Heart right ventricle (tissue), 16 donors: ENCODE measurements around the gene ARRDC4. TPM values are rescaled to one million over a fixed set of nuclear protein-coding genes. Genes with fewer than 3 reads are reported as not detected.
"Not testable (repeated sequence)": the region's sequence is repeated elsewhere in the genome, so short reads cannot be mapped to it uniquely, and the experiment has no call there.

Experiments used
- ATAC-seq, 8 donors: fragments of 200-7000 bp; cut with Tn5 transposase; one replicate each; pipeline ENCODE4 v1.9.1; 2020; ENCODE audit warnings: mild to moderate bottlenecking in 8 of 8, moderate library complexity in 8 of 8, moderate number of reproducible peaks in 1 of 8
- DNase-seq, 2 donors: peaks; one replicate each; pipeline ENCODE4 v3.0.0-alpha.2; 2020
- H3K27ac ChIP-seq, 10 donors: fragments of 200-600 bp; sonication (generic) in 2 of 10; one replicate each; pipeline versions ENCODE4 v1.5.0 to v1.8.0; 2020 to 2022; ENCODE audit warnings: mild to moderate bottlenecking in 3 of 10
- H3K27me3 ChIP-seq, 7 donors: fragments of 200-600 bp; one replicate each; pipeline ENCODE4 v1.8.0; 2021 to 2022; ENCODE audit warnings: mild to moderate bottlenecking in 2 of 7
- H3K36me3 ChIP-seq, 9 donors: fragments of 200-600 bp; sonication (generic) in 1 of 9; one replicate each; pipeline versions ENCODE4 v1.5.0 to v1.8.0; 2020 to 2022; ENCODE audit warnings: mild to moderate bottlenecking in 2 of 9
- H3K4me1 ChIP-seq, 9 donors: fragments of 200-600 bp; sonication (generic) in 1 of 9; one replicate each; pipeline versions ENCODE4 v1.5.0 to v1.8.0; 2020 to 2022; ENCODE audit warnings: mild to moderate bottlenecking in 4 of 9
- H3K4me3 ChIP-seq, 10 donors: fragments of 200-600 bp; sonication (generic) in 2 of 10; one replicate each; pipeline versions ENCODE4 v1.5.0 to v1.8.0; 2020 to 2022; ENCODE audit warnings: mild to moderate bottlenecking in 7 of 10, moderate library complexity in 2 of 10
- H3K9me3 ChIP-seq, 11 donors: fragments of 200-600 bp in 10 of 11; sonication (generic) in 2 of 11; one replicate each; pipeline versions ENCODE4 v1.5.0 to v1.8.0; 2013 to 2022; ENCODE audit warnings: mild to moderate bottlenecking in 2 of 11, control low read depth in 1 of 11, moderate library complexity in 1 of 11
- CTCF ChIP-seq, 9 donors: fragments of 200-600 bp; sonication (generic) in 2 of 9; IDR thresholded peaks; one replicate each; pipeline versions ENCODE4 v1.5.0 to v1.8.0; 2021 to 2022; ENCODE audit warnings: antibody characterized with exemption in 9 of 9, mild to moderate bottlenecking in 5 of 9, moderate library complexity in 1 of 9
- WGBS, 2 donors: extraction: QIAGEN DNeasy Blood & Tissue Kit; methylation state at CpG; one replicate each; pipeline ENCODE4 v1.1.7; 2013; ENCODE audit warnings: inconsistent platforms in 1 of 2; 5-methylcytosine and 5-hydroxymethylcytosine counted together
- intact Hi-C, 10 donors: fragments of 100-400 bp; cut with DNase I; formaldehyde crosslinking; loops; one replicate each; pipeline versions ENCODE4 v1.11.1 to v1.14.2; 2022
- polyA plus RNA-seq, 2 donors: library from polyadenylated mRNA; stranded (reverse); fragments of 200-250 nt; gene quantifications; one replicate each; pipeline ENCODE4 v1.2.3, GENCODE V29; 2013
- total RNA-seq, 10 donors: library from RNA; stranded (reverse); fragmentation: NEBNext Ultra II Directional in 3 of 10; extraction: Animal tissue kit (Norgen Biotek cat#: 25700) in 3 of 10; gene quantifications; one replicate each; pipeline versions ENCODE4 v1.2.1 to v1.2.4, GENCODE V29; 2021 to 2023
- donor health status: Arrhythmogenic right ventricular cardiomyopathy.
- donor health status: ischemic (EF 13 %, LVEDD 7.1; RV severe dilation, severe dysfunction).
- donor health status: healthy with polysubstance abuse.
- donor health status: DM: no; HTN: yes; CAD: no.
- donor health status: DM: no; HTN: no; CAD: no.
- donor health status: ischemic (EF 25% LVEDD 6.9; RV normal size, moderate dysfunction).
- donor health status: ischemic (EF 25% LVEDD 5.7; RV mildly dilated, moderate dysfunction).
- donor health status: healthy.
- donor health status: DM: yes; HTN: yes; CAD: no.
- donor health status: Ischemic cardiomyopathy.
- donor health status: ischemic (EF 35%, LVEDD 5.7; RV mildly dilated, moderate dysfunction).
- donor health status: nonischemic (EF 11% LVEDD 7.7; RV severe dilation, severe dysfunction).
- donor health status: DM: yes; HTN: yes; CAD: no.
- donor health status: PGD.
- donor health status: ischemic (EF 29% LVEDD 5.4; RV normal size, mild dysfunction).
- donor health status: nonischemic (EF 23%, LVEDD 6.1; RV moderate dilation, normal function).

Gene ARRDC4
- total and polyA plus RNA-seq, 12 donors: 8.2 to 26.4 (median 14.5) TPM

GRCh38 chr15:97981758-97982157, 21.3 kb downstream of the ARRDC4 start:
- H3K36me3 ChIP-seq: no peaks in the 10 kb centered on the region
- H3K27ac ChIP-seq: no peak overlapping the region
- DNase-seq (no peak), ATAC-seq (peak in 4 of 8 donors; percentile 44 to 59 (median 49))
- peaks cover 0 to 14% (median 0%) of the 10 kb centered on the region in 9 donors for H3K4me1 ChIP-seq
- TF ChIP-seq CTCF (IDR thresholded peaks at IDR 0.05): no peak
- H3K4me3 ChIP-seq: no peak overlapping the region
- WGBS, 2 donors: 69 to 71% methylated on average over 1 of the region's 1 CpG
- H3K27me3 ChIP-seq: peaks cover 0 to 4% (median 0%) of the 10 kb centered on the region in 7 donors
- intact Hi-C loops: loop anchor here in 1 of 10 donors (10.0 kb wide), 1 partner anchor 57 kb away; no protein-coding TSS in a partner anchor
- H3K9me3 ChIP-seq: peaks cover 0 to 9% (median under 1%) of the 10 kb centered on the region in 11 donors

DNA sequence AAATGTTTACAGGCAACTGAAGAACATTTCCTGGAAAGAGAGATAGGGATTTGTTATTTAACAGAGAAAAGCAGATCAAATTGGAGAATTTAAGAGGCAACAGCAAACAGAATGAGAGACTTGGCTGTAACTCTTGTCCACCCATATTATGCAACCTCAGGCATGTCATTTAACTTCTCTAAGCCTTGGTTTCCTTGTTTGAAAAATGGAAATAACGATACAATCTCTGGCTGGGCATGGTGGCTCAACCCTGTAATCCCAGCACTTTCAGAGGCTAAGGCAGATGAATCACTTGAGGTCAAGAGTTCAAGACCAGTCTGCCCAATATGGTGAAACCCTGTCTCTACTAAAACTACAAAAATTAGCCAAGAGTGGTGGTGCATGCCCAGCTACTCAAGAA, 23.7 kb downstream of the ARRDC4 start:
- ATAC-seq (no peak), DNase-seq (no peak)
- 70 to 74% methylated on average over 1 of the region's 1 CpG for WGBS, 2 donors
- intact Hi-C loops: loop anchor here in 1 of 10 donors (10.0 kb wide), 1 partner anchor 59 kb away; no protein-coding TSS in a partner anchor
- H3K27ac ChIP-seq: no peak overlapping the region
- peaks cover 0 to 7% (median 0%) of the 10 kb centered on the region in 9 donors for H3K4me1 ChIP-seq
- H3K9me3 ChIP-seq: peaks cover 0 to 16% (median 3%) of the 10 kb centered on the region in 11 donors
- H3K36me3 ChIP-seq: no peaks in the 10 kb centered on the region
- H3K27me3 ChIP-seq: peaks cover 0 to 4% (median 0%) of the 10 kb centered on the region in 7 donors
- no peak overlapping the region for H3K4me3 ChIP-seq
- TF ChIP-seq CTCF (IDR thresholded peaks at IDR 0.05): no peak

DNA sequence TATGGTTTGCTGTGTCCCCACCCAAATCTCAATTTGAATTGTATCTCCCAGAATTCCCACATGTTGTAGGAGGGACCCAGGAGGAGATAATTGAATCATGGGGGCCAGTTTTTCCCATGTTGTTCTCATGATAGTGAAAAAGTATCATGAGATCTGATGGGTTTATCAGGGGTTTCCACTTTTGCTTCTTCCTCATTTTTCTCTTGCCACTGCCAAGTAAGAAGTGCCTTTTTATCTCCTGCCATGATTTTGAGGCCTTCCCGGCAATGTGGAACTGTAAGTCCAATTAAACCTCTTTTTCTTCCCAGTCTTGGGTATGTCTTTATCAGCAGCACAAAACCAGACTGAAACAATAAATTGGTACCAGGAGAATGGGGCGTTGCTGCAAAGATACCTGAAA, 25.5 kb downstream of the ARRDC4 start:
- WGBS, 2 donors: 64 to 88% methylated on average over 2 of the region's 2 CpGs
- not testable (repeated sequence) for H3K4me1 ChIP-seq, H3K27me3 ChIP-seq, ATAC-seq, DNase-seq, H3K4me3 ChIP-seq, H3K36me3 ChIP-seq, H3K27ac ChIP-seq
- intact Hi-C loops: loop anchor here in 1 of 10 donors (10.0 kb wide), 1 partner anchor 61 kb away; no protein-coding TSS in a partner anchor
- peaks cover 0 to 16% (median 3%) of the 10 kb centered on the region in 11 donors for H3K9me3 ChIP-seq

DNA sequence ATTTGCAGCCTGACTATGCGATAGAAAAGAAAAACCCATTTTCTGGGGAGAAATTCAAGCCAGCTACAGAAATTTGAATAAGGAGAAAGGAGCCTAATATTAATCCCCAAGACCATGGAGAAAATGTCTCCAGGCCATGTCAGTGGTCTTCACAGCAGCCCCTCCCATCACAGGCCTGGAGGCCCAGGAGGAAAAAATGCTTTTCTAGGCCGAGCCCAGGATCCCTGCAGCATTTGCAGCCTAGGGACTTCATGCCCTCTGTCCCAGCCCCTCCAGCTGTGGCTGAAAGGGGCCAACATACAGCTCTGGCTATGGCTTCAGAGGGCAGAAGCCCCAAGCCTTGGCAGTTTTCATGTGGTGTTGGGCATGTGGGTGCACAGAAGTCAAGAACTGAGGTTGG, 26.3 kb downstream of the ARRDC4 start:
- no peak for DNase-seq
- Histone ChIP-seq H3K4me3 (no peak overlapping the region), H3K9me3 (peaks cover 0 to 16% (median 3%) of the 10 kb centered on the region in 11 donors), H3K36me3 (no peaks in the 10 kb centered on the region), H3K27me3 (no peaks in the 10 kb centered on the region), H3K4me1 (peaks cover 0 to 3% (median 0%) of the 10 kb centered on the region in 9 donors), H3K27ac (no peak overlapping the region)
- TF ChIP-seq CTCF (IDR thresholded peaks at IDR 0.05): no peak
- no peak for ATAC-seq
- WGBS, 2 donors: 85 to 91% methylated on average over 2 of the region's 2 CpGs
- intact Hi-C loops: loop anchor here in 1 of 10 donors (10.0 kb wide), 1 partner anchor 62 kb away; no protein-coding TSS in a partner anchor

DNA sequence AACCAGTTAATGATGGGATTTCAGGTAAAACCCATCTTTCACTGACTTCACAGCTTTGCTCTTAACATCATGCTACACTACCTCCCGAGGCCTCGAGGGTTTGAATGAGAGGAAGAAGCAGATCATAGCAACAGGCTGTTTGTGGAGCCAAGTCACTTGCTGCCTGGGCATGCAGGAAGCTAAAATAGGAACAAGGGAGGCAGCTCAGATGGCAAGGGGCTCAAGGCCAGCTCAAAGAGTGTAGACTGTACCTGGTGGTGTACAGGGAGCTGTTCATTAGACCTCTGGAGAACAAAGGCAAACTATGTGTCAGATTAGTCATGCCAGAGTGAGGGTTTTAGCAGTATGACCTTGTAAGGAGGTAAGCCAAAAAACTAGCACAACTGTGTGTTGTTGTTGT, 28.8 kb downstream of the ARRDC4 start:
- 43 to 52% methylated on average over 2 of the region's 2 CpGs for WGBS, 2 donors
- ATAC-seq (peak in 4 of 8 donors; percentile 27 to 53 (median 51)), DNase-seq (no peak)
- no peaks in the 10 kb centered on the region for H3K36me3 ChIP-seq
- TF ChIP-seq CTCF (IDR thresholded peaks at IDR 0.05): no peak
- H3K4me3 ChIP-seq: no peak overlapping the region
- peaks cover 0 to 16% (median 3%) of the 10 kb centered on the region in 11 donors for H3K9me3 ChIP-seq
- H3K27me3 ChIP-seq: no peaks in the 10 kb centered on the region
- intact Hi-C loops: loop anchor here in 1 of 10 donors (10.0 kb wide), 1 partner anchor 64 kb away; no protein-coding TSS in a partner anchor
- H3K4me1 ChIP-seq: peaks cover 0 to 20% (median 11%) of the 10 kb centered on the region in 9 donors
- peak overlapping the region in 1 of 10 donors; percentile 28 for H3K27ac ChIP-seq
